Nephron progenitor cell (in vitro differentiated cells): Measurements from ENCODE around the gene ZNF581.

ENCODE experiments used
- DNase-seq: peaks from one replicate; pipeline ENCODE4 v3.0.0; 2021
- H3K27ac Mint-ChIP-seq: 2 replicates; pipeline ENCODE4 v1.8.0; 2021; ENCODE audit warnings: mild to moderate bottlenecking, moderate library complexity, mixed read lengths
- H3K27me3 Mint-ChIP-seq: 2 replicates; pipeline ENCODE4 v1.8.0; 2021; ENCODE audit warnings: mild to moderate bottlenecking, low read depth, mixed read lengths; ENCODE audit not compliant: poor library complexity
- H3K36me3 Mint-ChIP-seq: 2 replicates; pipeline ENCODE4 v1.8.0; 2021; ENCODE audit warnings: low read depth, mixed read lengths
- H3K4me1 Mint-ChIP-seq: 2 replicates; pipeline ENCODE4 v1.8.0; 2021; ENCODE audit warnings: mixed read lengths
- H3K4me3 Mint-ChIP-seq: 2 replicates; pipeline ENCODE4 v1.8.0; 2021; ENCODE audit warnings: mild to moderate bottlenecking, moderate library complexity, mixed read lengths
- H3K9me3 Mint-ChIP-seq: 2 replicates; pipeline ENCODE4 v1.8.0; 2021; ENCODE audit warnings: mild to moderate bottlenecking, moderate library complexity, mixed read lengths
- TF ChIP-seq, protein P1 (sequence below): fragments of 200-600 bp; sonication (generic); IDR thresholded peaks from 2 replicates; pipeline ENCODE4 v1.5.0; 2021; ENCODE audit warnings: antibody characterized with exemption

Gene ZNF581, protein sequence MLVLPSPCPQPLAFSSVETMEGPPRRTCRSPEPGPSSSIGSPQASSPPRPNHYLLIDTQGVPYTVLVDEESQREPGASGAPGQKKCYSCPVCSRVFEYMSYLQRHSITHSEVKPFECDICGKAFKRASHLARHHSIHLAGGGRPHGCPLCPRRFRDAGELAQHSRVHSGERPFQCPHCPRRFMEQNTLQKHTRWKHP

DNA sequence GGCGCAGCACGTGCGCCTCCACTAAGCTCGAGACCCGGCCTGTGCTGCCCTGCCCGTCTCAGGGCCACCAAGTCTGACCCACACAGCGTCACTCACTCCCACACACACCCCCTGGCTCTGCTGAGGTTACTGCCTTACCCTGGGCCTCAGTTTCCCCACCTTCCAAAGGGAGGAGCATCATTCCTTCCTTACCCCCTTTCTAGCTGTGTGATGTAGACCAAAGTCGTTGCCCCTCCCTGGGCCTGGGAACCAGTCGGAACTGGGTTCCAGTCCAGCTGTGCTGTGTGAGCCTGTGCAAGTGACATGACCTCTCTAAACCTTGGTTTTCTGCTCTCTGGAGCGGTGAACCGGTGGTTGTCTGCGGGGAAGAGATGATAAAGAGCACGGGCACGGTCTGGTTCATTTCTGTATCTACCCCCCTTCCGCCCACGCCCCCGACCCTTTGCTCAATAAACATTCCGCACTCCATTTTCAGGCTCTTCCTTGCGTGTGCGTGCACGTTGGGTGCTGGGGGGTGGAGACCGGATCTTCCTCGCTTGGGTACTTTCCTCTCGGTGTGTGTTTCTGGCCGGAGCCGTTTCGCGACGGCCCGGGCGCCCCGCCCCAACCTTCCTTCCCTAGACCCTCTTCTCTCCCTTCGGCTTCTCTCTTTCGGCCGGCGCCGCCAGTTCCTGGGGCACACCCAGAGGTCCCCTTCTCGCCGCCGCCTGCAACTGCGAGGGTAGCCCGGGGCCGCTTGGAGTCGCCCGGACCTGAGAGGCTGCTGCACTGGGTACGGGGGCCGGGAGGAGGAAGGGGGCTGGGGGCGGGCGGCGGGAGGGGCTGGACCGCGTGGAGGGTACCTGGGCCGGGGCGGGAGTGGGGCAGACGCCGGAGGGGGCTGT, at the start of gene ZNF581:
Gene ZNF581, plus strand, starts transcription at position 647 of the 884 bp plus-strand sequence. CDS start 923 bp downstream, outside the sequence.
- DNase-seq = peak; percentile 75
- TF ChIP-seq, protein P1, sequence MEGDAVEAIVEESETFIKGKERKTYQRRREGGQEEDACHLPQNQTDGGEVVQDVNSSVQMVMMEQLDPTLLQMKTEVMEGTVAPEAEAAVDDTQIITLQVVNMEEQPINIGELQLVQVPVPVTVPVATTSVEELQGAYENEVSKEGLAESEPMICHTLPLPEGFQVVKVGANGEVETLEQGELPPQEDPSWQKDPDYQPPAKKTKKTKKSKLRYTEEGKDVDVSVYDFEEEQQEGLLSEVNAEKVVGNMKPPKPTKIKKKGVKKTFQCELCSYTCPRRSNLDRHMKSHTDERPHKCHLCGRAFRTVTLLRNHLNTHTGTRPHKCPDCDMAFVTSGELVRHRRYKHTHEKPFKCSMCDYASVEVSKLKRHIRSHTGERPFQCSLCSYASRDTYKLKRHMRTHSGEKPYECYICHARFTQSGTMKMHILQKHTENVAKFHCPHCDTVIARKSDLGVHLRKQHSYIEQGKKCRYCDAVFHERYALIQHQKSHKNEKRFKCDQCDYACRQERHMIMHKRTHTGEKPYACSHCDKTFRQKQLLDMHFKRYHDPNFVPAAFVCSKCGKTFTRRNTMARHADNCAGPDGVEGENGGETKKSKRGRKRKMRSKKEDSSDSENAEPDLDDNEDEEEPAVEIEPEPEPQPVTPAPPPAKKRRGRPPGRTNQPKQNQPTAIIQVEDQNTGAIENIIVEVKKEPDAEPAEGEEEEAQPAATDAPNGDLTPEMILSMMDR = no peak
- no peaks in the 10 kb centered on the region for H3K9me3 Mint-ChIP-seq
- H3K36me3 Mint-ChIP-seq = peaks cover 19% of the 10 kb centered on the region
- H3K4me1 Mint-ChIP-seq = peaks cover 63% of the 10 kb centered on the region
- H3K27ac Mint-ChIP-seq = peak within 1 kb of the TSS; percentile 94
- no peaks in the 10 kb centered on the region for H3K27me3 Mint-ChIP-seq
- peak within 1 kb of the TSS; percentile 95 for H3K4me3 Mint-ChIP-seq

DNA sequence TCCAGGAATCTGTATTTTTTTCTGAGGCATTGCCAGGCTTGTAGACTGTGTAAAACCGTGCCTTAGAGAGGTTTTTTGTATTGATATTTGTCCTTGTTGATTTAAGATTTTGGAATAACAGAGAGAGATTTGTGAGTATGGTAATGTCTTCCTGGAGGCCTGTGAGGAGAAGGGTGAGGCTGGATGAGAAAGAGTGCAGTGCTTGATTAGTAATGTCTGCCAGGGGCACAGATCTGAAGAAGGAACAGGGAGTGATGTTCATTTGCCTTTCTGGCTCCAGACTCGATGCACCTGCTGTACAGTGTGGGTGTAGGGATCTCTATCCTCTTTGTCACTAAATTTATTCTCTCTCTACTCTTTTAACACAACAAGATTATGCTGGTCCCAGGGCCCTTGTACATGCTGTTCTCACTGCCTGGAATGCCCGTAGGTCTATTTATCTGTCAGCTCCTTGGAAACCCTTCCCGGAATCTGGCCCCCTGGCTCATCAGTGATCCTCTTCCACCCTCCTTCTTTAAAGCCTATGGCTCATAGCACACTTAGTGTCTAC, 48.4 kb upstream of the ZNF581 start:
- H3K4me3 Mint-ChIP-seq = no peak overlapping the region
- H3K9me3 Mint-ChIP-seq = peaks cover 4% of the 10 kb centered on the region
- TF ChIP-seq, protein P1 = no peak
- no peak for DNase-seq
- H3K36me3 Mint-ChIP-seq = peaks cover 57% of the 10 kb centered on the region
- H3K27me3 Mint-ChIP-seq = no peaks in the 10 kb centered on the region
- no peak overlapping the region for H3K27ac Mint-ChIP-seq
- peaks cover 36% of the 10 kb centered on the region for H3K4me1 Mint-ChIP-seq

DNA sequence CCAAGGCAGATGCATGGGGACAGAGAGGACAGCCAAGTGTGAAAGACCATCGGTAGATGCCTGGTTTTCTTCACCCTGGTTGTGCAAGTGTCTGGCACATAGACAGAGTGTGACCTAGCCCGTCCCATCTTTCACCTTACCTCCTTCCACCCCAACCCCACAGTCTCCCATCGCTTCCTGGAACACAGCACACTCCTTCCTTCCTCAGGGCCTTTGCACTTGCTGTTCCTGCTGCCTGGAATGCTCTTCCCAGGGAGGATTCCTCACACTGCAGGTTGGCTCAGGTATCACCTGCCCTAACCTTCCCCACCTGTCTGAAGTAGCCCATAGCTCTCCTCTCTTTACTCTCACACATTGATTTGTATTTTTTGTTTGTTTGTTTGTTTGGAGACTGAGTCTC, 47.1 kb upstream of the ZNF581 start:
- H3K36me3 Mint-ChIP-seq = peaks cover 54% of the 10 kb centered on the region
- TF ChIP-seq, protein P1 = no peak
- DNase-seq = no peak
- peaks cover 30% of the 10 kb centered on the region for H3K4me1 Mint-ChIP-seq
- no peaks in the 10 kb centered on the region for H3K27me3 Mint-ChIP-seq
- no peak overlapping the region for H3K27ac Mint-ChIP-seq
- peaks cover 4% of the 10 kb centered on the region for H3K9me3 Mint-ChIP-seq
- peak overlapping the region; percentile 20 for H3K4me3 Mint-ChIP-seq

DNA sequence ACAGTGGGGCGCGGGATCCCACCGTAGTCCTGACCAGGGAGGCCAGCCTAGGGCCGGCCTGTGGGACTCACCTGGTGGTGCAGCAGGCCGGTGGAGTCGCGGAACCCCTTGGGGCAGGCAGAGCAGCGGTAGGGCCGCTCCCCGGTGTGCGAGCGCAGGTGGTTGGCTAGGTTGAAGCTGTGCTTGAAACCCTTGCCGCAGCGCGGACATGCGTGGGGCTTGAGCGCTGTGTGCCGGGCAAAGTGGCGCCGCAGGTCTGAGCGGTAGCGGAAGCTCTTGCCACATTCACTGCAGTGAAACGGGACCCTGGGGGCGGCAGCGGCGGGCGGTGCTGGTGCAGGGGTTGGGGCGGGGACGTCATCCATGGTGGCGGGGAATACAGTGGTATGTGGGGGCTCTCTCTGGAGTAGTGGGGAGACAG, 45.9 kb upstream of the ZNF581 start:
- no peaks in the 10 kb centered on the region for H3K27me3 Mint-ChIP-seq
- H3K4me3 Mint-ChIP-seq = no peak overlapping the region

DNA sequence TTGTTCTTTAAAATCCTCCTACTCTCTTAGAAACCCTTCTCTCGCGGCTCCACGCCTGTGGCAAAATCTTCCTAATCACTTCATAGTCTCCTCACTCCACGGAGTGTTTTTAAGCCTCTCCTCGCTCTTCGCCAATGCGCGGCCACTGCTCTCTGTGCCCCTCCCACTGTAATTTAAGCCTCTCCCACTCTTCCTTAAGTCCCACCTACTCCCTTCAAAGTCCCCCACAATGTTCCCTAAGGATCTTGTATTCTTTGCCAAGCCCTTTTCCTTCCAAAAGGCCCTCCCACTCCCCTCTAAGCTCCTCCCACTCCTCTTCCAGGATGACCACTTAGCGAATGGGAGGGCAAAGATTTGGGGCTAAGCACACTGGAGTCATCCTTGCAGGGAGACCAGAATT, 45.4 kb upstream of the ZNF581 start:
- Mint-ChIP-seq H3K9me3 (peaks cover 4% of the 10 kb centered on the region), H3K27ac (peak overlapping the region; percentile 88), H3K27me3 (no peaks in the 10 kb centered on the region)

More for the DNA sequence above, 45.9 kb upstream of the ZNF581 start:
- peaks cover 4% of the 10 kb centered on the region for H3K9me3 Mint-ChIP-seq
- TF ChIP-seq, protein P1 = no peak
- H3K36me3 Mint-ChIP-seq = peaks cover 48% of the 10 kb centered on the region
- no peak for DNase-seq
- no peak overlapping the region for H3K27ac Mint-ChIP-seq
- H3K4me1 Mint-ChIP-seq = peaks cover 31% of the 10 kb centered on the region

More for the DNA sequence above, 45.4 kb upstream of the ZNF581 start:
- Mint-ChIP-seq H3K4me3 (peak overlapping the region; percentile 55), H3K36me3 (peaks cover 48% of the 10 kb centered on the region), H3K4me1 (peaks cover 31% of the 10 kb centered on the region)
- TF ChIP-seq, protein P1 = no peak
- DNase-seq = no peak
